Keratinocyte (primary cell): ENCODE measurements around the gene GCHFR. TPM values are rescaled to one million over a fixed set of nuclear protein-coding genes. Genes with fewer than 3 reads are reported as not detected.

Experiments
- DNase-seq: peaks from one replicate; pipeline ENCODE4 v3.0.0-alpha.2; 2011; ENCODE audit warnings: low read depth, missing footprints, low spot score
- FAIRE-seq: peaks from 2 replicates; lab custom pipeline; 2011; peaks lifted over from hg19 to GRCh38; lab: Jason Lieb, UNC
- H2AFZ ChIP-seq: 2 replicates; pipeline ENCODE4 v1.6.0; 2012; ENCODE audit warnings: low read length, control low read depth, inconsistent platforms; ENCODE audit not compliant: control insufficient read depth
- H3K27ac ChIP-seq: 2 replicates; pipeline ENCODE4 v1.5.1; 2011; ENCODE audit warnings: low read length; ENCODE audit not compliant: control insufficient read depth, insufficient read depth
- H3K27me3 ChIP-seq: 3 replicates; pipeline ENCODE4 v1.6.0; 2011; ENCODE audit warnings: low read length; ENCODE audit not compliant: control insufficient read depth, insufficient read depth; ENCODE audit errors: extremely low read depth
- H3K36me3 ChIP-seq, 2 experiments: 2 replicates in 1 of 2; 3 replicates in 1 of 2; pipeline ENCODE4 v1.5.1; 2011; ENCODE audit warnings: low read length in 2 of 2, mild to moderate bottlenecking in 1 of 2; ENCODE audit not compliant: control insufficient read depth in 2 of 2, insufficient read depth in 2 of 2; ENCODE audit errors: extremely low read depth in 1 of 2
- H3K4me1 ChIP-seq: 3 replicates; pipeline ENCODE4 v1.5.1; 2011; ENCODE audit warnings: low read length; ENCODE audit not compliant: control insufficient read depth, insufficient read depth; ENCODE audit errors: extremely low read depth
- H3K4me2 ChIP-seq: 3 replicates; pipeline ENCODE4 v1.6.0; 2011; ENCODE audit warnings: low read depth, low read length; ENCODE audit not compliant: control insufficient read depth, insufficient read depth; ENCODE audit errors: extremely low read depth
- H3K4me3 ChIP-seq, 3 experiments: fragments of 200-600 bp in 1 of 3; sonication (generic) in 1 of 3; 2 replicates in 2 of 3; 3 replicates in 1 of 3; pipeline ENCODE4 v1.5.1; 2011 to 2016; ENCODE audit warnings: low read length in 3 of 3, mild to moderate bottlenecking in 3 of 3, control low read depth in 2 of 3, inconsistent platforms in 1 of 3, low read depth in 1 of 3, mixed read lengths in 1 of 3, mixed run types in 1 of 3, moderate library complexity in 1 of 3; ENCODE audit not compliant: control insufficient read depth in 2 of 3, insufficient read depth in 2 of 3; ENCODE audit errors: extremely low read depth in 1 of 3
- H3K79me2 ChIP-seq: 2 replicates; pipeline ENCODE4 v1.6.0; 2012; ENCODE audit warnings: low read length; ENCODE audit not compliant: control insufficient read depth, insufficient read depth
- H3K9ac ChIP-seq: 3 replicates; pipeline ENCODE4 v1.6.0; 2011; ENCODE audit warnings: low read length; ENCODE audit not compliant: control insufficient read depth, insufficient read depth; ENCODE audit errors: extremely low read depth
- H3K9me1 ChIP-seq: 3 replicates; pipeline ENCODE4 v1.6.0; 2011; ENCODE audit warnings: low read length; ENCODE audit not compliant: control insufficient read depth, insufficient read depth; ENCODE audit errors: extremely low read depth
- H3K9me3 ChIP-seq: 2 replicates; pipeline ENCODE4 v1.5.1; 2012; ENCODE audit warnings: low read depth, low read length; ENCODE audit not compliant: control insufficient read depth
- H4K20me1 ChIP-seq: 3 replicates; pipeline ENCODE4 v1.6.0; 2011; ENCODE audit warnings: low read length; ENCODE audit not compliant: control insufficient read depth, insufficient read depth; ENCODE audit errors: extremely low read depth
- EZH2 ChIP-seq: IDR thresholded peaks from one replicate; pipeline ENCODE4 v1.6.1; 2012; ENCODE audit warnings: inconsistent platforms, mild to moderate bottlenecking, low read length, moderate library complexity
- dilution Hi-C: fragments of 300-500 bp; cut with MboI; formaldehyde crosslinking; loops from one replicate; pipeline ENCODE4 v1.7.0; 2020; ENCODE audit warnings: low sequenced_read_pairs; ENCODE audit not compliant: extremely low pct_ligation_motif_present
- polyA plus RNA-seq, 5 experiments: library from polyadenylated mRNA; depleted of rRNA in 3 of 5; stranded (reverse) in 3 of 5; stranded (forward) in 1 of 5; unstranded in 1 of 5; fragments of >200 nt; gene quantifications; 1 replicate in 1 of 5; 2 replicates in 3 of 5; 3 replicates in 1 of 5; pipeline versions ENCODE4 v1.2.1 to v1.2.3, GENCODE V29; 2011 to 2012; ENCODE audit warnings: missing spikeins in 2 of 5, low read depth in 1 of 5, low replicate concordance in 1 of 5
- TF ChIP-seq, protein P1 (sequence below), 3 experiments: IDR thresholded peaks in 1 of 3; conservative IDR thresholded peaks in 1 of 3; optimal IDR thresholded peaks in 1 of 3; 2 replicates in 2 of 3; 3 replicates in 1 of 3; pipeline versions ENCODE3 to v1.5.1; 2011; ENCODE audit warnings: low read length in 3 of 3, mild to moderate bottlenecking in 3 of 3, moderate library complexity in 2 of 3, control low read depth in 1 of 3, inconsistent platforms in 1 of 3; ENCODE audit not compliant: insufficient read depth in 2 of 3; ENCODE audit errors: extremely low read depth in 1 of 3

GCHFR gene
- polyA plus RNA-seq, 1 donor (not counting 4 experiments of a cell fraction or from before 2014, with no cell fraction given) = 2.7 TPM

DNA sequence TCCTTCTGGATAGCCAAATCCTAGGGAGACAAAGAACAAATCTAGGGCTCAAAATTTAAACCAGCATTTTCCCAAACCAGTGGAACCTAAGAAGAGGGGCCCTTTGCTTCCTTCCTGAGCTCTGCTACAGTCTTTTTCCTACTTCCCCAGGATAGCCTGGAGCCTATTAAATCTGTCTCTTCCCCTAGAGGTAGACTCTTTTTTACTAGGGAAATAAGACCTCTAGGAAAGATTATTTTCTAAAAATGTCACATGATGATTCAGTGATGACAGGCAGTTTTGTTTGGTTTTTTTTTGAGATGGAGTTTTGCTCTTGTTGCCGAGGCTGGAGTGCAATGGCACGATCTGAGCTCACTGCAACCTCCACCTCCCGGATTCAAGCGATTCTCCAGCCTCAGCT lies 27.3 kb upstream of the GCHFR start:
- FAIRE-seq = no peak

DNA sequence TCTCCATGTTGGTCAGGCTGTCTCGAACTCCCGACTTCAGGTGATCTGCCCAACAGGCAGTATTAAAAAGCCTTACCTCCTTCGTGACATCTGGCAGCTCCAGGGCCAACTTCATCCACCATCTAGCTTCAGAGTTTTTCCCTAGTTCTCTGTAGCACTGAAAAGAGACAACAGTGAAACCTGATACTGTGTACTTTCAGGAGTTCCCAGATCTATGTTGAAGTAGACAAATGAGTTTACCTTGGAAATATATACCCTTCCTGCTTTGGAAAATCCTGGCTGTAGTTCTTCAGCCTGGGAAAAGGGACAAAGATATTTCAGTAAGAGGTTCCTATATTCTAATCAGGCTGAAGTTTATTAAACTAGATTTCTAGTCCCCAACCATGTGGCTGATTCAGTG lies 26.8 kb upstream of the GCHFR start:
- FAIRE-seq (no peak), DNase-seq (no peak)
- no peak overlapping the region for H3K27ac ChIP-seq
- no peaks in the 10 kb centered on the region for H3K79me2 ChIP-seq
- H3K9ac ChIP-seq = no peak overlapping the region
- H3K4me1 ChIP-seq = no peaks in the 10 kb centered on the region
- no peaks in the 10 kb centered on the region for H3K9me3 ChIP-seq
- H3K4me3 ChIP-seq = no peak overlapping the region
- H4K20me1 ChIP-seq = no peaks in the 10 kb centered on the region
- no peaks in the 10 kb centered on the region for H3K9me1 ChIP-seq
- dilution Hi-C loops = no loop called here
- H3K4me2 ChIP-seq = no peak overlapping the region
- TF ChIP-seq EZH2 = no peak
- TF ChIP-seq, protein P1, sequence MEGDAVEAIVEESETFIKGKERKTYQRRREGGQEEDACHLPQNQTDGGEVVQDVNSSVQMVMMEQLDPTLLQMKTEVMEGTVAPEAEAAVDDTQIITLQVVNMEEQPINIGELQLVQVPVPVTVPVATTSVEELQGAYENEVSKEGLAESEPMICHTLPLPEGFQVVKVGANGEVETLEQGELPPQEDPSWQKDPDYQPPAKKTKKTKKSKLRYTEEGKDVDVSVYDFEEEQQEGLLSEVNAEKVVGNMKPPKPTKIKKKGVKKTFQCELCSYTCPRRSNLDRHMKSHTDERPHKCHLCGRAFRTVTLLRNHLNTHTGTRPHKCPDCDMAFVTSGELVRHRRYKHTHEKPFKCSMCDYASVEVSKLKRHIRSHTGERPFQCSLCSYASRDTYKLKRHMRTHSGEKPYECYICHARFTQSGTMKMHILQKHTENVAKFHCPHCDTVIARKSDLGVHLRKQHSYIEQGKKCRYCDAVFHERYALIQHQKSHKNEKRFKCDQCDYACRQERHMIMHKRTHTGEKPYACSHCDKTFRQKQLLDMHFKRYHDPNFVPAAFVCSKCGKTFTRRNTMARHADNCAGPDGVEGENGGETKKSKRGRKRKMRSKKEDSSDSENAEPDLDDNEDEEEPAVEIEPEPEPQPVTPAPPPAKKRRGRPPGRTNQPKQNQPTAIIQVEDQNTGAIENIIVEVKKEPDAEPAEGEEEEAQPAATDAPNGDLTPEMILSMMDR (optimal IDR thresholded peaks at IDR 0.05 in 1 of 3, IDR thresholded peaks at IDR 0.05 in 1 of 3, conservative IDR thresholded peaks at IDR 0.05 in 1 of 3; ENCODE audit: extremely low read depth in 1 of 3, insufficient read depth in 2 of 3, low read length in 3 of 3) = no peak
- H3K36me3 ChIP-seq = peaks cover 21 to 22% of the 10 kb centered on the region in 2 experiments
- no peaks in the 10 kb centered on the region for H3K27me3 ChIP-seq
- no peak overlapping the region for H2AFZ ChIP-seq

More for the DNA sequence above, 27.3 kb upstream of the GCHFR start:
- H3K4me2 ChIP-seq = no peak overlapping the region
- H4K20me1 ChIP-seq = no peaks in the 10 kb centered on the region
- H3K9me3 ChIP-seq = no peaks in the 10 kb centered on the region
- H3K27ac ChIP-seq = no peak overlapping the region
- no peak overlapping the region for H3K4me3 ChIP-seq
- DNase-seq = no peak
- no peak overlapping the region for H2AFZ ChIP-seq
- H3K9ac ChIP-seq = no peak overlapping the region
- TF ChIP-seq EZH2 = no peak
- TF ChIP-seq, protein P1 (optimal IDR thresholded peaks at IDR 0.05 in 1 of 3, IDR thresholded peaks at IDR 0.05 in 1 of 3, conservative IDR thresholded peaks at IDR 0.05 in 1 of 3; ENCODE audit: extremely low read depth in 1 of 3, insufficient read depth in 2 of 3, low read length in 3 of 3) = no peak
- H3K79me2 ChIP-seq = no peaks in the 10 kb centered on the region
- dilution Hi-C loops = no loop called here
- no peaks in the 10 kb centered on the region for H3K4me1 ChIP-seq
- H3K36me3 ChIP-seq = peaks cover 22 to 24% of the 10 kb centered on the region in 2 experiments
- H3K9me1 ChIP-seq = no peaks in the 10 kb centered on the region
- no peaks in the 10 kb centered on the region for H3K27me3 ChIP-seq
